ENCODE measurements around the gene CCER1. TPM values are rescaled to one million over a fixed set of nuclear protein-coding genes. Genes with fewer than 3 reads are reported as not detected.

CCER1 gene
- total RNA-seq, 2 experiments from 2014 or later: not detected

DNA sequence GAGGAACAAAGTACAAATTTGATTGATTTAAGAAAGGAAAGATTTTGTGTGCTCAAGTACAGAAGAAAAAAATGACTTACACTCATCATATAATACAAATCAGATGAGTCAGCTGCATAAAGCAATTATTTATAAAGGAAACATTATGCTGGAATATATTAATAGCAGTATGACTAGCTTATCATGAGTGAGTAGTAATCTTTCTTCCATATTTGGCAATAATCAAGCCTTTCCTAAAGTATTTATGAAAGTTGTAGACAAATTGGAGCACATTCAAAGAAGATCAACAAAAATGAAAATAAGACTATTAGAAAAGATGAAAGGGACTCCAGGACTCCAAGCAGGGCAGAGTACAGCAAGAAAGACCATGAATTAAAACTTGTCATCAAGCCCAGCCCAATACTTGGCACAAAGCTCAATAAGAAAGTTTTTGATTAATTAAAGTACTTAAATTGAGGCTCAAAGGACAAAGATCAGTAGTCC is 32.8 kb downstream of the CCER1 start:
- Mint-ChIP-seq H3K9me3 (no peaks in the 10 kb centered on the region), H3K4me3 (no peak overlapping the region), H3K4me1 (no peaks in the 10 kb centered on the region), H3K27ac (no peak overlapping the region), H3K27me3 (no peaks in the 10 kb centered on the region), H3K36me3 (no peaks in the 10 kb centered on the region)
- POLR2A ChIA-PET: no interaction called here
- ATAC-seq (ENCODE audit: low read depth) (no peak), DNase-seq (no peak)

- Mint-ChIP-seq H3K9me3 (no peaks in the 10 kb centered on the region), H3K36me3 (no peaks in the 10 kb centered on the region), H3K4me1 (no peaks in the 10 kb centered on the region), H3K4me3 (no peak overlapping the region), H3K27ac (no peak overlapping the region), H3K27me3 (no peaks in the 10 kb centered on the region)
- DNase-seq (no peak), ATAC-seq (ENCODE audit: low read depth) (no peak)
- POLR2A ChIA-PET: interaction anchor here (0.6 kb wide), 1 partner anchor 21 kb away, joined by 3 read pairs; no protein-coding TSS in a partner anchor
These were observed 33.4 kb downstream of the CCER1 start for GRCh38 chr12:90921536-90921935.

GRCh38 chr12:90920222-90920621 is 34.8 kb downstream of the CCER1 start:
- Mint-ChIP-seq H3K27me3 (no peaks in the 10 kb centered on the region), H3K4me3 (no peak overlapping the region), H3K36me3 (no peaks in the 10 kb centered on the region), H3K4me1 (no peaks in the 10 kb centered on the region), H3K9me3 (no peaks in the 10 kb centered on the region), H3K27ac (no peak overlapping the region)
- ATAC-seq (ENCODE audit: low read depth): no peak
- POLR2A ChIA-PET: no interaction called here
- no peak for DNase-seq

DNA sequence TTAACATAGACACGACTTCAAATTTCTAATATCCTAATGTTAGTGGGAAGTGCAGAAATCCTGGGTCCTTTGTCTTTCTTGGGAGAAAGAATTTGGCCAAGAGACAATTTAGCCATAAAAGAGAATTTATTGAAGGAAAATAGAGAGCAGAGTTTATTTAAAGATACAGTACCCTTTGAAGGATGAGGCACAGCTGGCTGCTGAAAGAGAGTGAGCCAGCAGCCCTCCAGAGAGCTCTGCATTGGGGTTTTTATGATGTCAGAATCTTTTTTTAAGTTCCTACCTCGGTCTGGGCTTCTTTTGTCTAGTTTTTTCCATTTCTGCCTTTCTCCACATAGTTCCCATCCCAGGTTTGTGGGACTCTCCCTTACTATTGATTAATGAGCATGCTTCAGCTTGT is 37.5 kb downstream of the CCER1 start:
- Mint-ChIP-seq H3K36me3 (no peaks in the 10 kb centered on the region), H3K27me3 (no peaks in the 10 kb centered on the region), H3K4me3 (no peak overlapping the region), H3K9me3 (no peaks in the 10 kb centered on the region), H3K27ac (no peak overlapping the region), H3K4me1 (no peaks in the 10 kb centered on the region)
- DNase-seq: no peak
- ATAC-seq (ENCODE audit: low read depth): no peak
- POLR2A ChIA-PET: no interaction called here

DNA sequence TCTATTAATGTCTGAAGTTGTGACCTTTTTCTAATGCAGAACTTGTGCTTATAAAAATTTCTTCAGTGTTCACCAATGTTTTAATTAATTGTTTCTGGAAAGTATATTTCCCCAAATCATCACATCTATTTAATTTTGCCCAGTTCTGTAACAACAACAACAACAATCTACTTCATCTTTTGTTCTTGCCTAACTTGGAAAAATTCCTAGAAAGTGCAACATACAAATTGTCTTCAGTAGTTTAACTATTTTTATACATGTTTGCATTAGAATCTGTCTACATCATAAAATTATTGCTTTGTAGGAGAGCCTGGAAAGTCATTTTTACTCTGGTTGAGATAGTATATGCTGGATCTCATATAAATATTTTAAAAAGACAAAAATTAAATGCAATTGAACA is 38.5 kb downstream of the CCER1 start:
- Mint-ChIP-seq H3K27me3 (no peaks in the 10 kb centered on the region), H3K36me3 (no peaks in the 10 kb centered on the region), H3K9me3 (no peaks in the 10 kb centered on the region), H3K4me3 (no peak overlapping the region), H3K4me1 (no peaks in the 10 kb centered on the region), H3K27ac (no peak overlapping the region)
- ATAC-seq (ENCODE audit: low read depth) (no peak), DNase-seq (no peak)
- POLR2A ChIA-PET: no interaction called here

GRCh38 chr12:90915353-90915752 is 39.6 kb downstream of the CCER1 start:
- H3K36me3 Mint-ChIP-seq: no peaks in the 10 kb centered on the region
- no peak overlapping the region for H3K27ac Mint-ChIP-seq
- H3K9me3 Mint-ChIP-seq: no peaks in the 10 kb centered on the region
- DNase-seq: no peak
- H3K4me1 Mint-ChIP-seq: no peaks in the 10 kb centered on the region
- H3K27me3 Mint-ChIP-seq: peaks cover 2% of the 10 kb centered on the region
- no peak for ATAC-seq (ENCODE audit: low read depth)
- H3K4me3 Mint-ChIP-seq: no peak overlapping the region
- POLR2A ChIA-PET: no interaction called here

DNA sequence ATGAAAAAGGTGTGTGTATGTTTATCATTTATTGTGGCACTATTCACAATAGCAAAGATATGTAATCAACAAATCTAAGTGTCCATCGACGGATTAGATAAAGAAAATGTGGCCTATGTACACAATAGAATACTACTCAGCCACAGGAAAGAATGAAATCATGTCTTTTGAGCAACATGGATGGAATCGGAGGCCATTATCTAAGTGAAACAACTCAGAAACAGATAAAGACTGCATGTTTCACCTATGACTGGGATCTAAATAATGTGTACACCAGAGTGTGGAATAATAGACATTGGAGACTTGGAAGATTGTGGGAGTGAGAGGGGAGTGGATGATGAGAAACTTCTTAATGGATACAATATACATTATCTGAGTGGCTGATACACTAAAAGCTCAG is 44.0 kb downstream of the CCER1 start:
- H3K9me3 Mint-ChIP-seq: no peaks in the 10 kb centered on the region
- peaks cover 2% of the 10 kb centered on the region for H3K27me3 Mint-ChIP-seq
- no peaks in the 10 kb centered on the region for H3K36me3 Mint-ChIP-seq
- no peaks in the 10 kb centered on the region for H3K4me1 Mint-ChIP-seq
- ATAC-seq (ENCODE audit: low read depth) (no peak), DNase-seq (no peak)
- H3K27ac Mint-ChIP-seq: no peak overlapping the region
- POLR2A ChIA-PET: no interaction called here
- H3K4me3 Mint-ChIP-seq: no peak overlapping the region

DNA sequence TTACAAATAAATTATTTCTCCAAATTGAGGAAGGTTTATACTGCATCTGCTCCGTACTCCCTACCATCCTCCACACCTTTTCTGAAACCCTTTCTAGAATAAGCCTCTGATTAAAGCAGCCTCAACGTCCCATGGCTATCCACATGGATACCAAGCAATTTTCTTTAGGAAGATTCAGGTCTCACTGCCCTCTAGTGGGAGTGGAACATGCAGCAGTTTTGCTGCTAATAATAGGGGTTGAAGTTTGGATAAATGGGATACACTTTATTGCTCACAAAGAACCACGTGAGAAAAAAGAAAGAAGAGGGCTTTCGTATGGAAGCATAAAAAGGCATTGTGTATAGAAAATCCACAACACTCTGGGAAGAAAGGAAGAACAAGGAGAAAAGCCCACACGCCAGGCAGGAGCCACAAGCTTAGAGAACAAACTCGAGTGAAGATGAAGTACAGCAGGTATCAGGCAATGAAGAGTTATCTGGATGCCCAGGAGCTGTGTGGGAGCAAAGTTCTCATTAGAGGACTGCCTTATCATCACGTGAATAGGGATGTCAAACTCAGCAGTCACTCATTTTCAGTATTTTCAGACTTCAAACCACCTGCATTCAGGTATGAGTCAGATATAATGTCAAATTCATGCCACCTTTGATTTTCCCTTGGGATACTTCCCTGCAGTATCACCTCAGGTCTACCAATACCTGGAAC is 45.8 kb downstream of the CCER1 start:
- POLR2A ChIA-PET: no interaction called here
- no peaks in the 10 kb centered on the region for H3K9me3 Mint-ChIP-seq
- H3K36me3 Mint-ChIP-seq: no peaks in the 10 kb centered on the region
- H3K27ac Mint-ChIP-seq: no peak overlapping the region
- no peaks in the 10 kb centered on the region for H3K4me1 Mint-ChIP-seq
- DNase-seq (no peak), ATAC-seq (ENCODE audit: low read depth) (no peak)
- peaks cover 2% of the 10 kb centered on the region for H3K27me3 Mint-ChIP-seq
- no peak overlapping the region for H3K4me3 Mint-ChIP-seq

GRCh38 chr12:90908465-90908864 is 46.5 kb downstream of the CCER1 start:
- DNase-seq (no peak), ATAC-seq (ENCODE audit: low read depth) (no peak)
- H3K36me3 Mint-ChIP-seq: no peaks in the 10 kb centered on the region
- POLR2A ChIA-PET: no interaction called here
- H3K4me3 Mint-ChIP-seq: no peak overlapping the region
- no peaks in the 10 kb centered on the region for H3K9me3 Mint-ChIP-seq
- H3K27ac Mint-ChIP-seq: no peak overlapping the region
- H3K27me3 Mint-ChIP-seq: peaks cover 2% of the 10 kb centered on the region
- H3K4me1 Mint-ChIP-seq: no peaks in the 10 kb centered on the region

DNA sequence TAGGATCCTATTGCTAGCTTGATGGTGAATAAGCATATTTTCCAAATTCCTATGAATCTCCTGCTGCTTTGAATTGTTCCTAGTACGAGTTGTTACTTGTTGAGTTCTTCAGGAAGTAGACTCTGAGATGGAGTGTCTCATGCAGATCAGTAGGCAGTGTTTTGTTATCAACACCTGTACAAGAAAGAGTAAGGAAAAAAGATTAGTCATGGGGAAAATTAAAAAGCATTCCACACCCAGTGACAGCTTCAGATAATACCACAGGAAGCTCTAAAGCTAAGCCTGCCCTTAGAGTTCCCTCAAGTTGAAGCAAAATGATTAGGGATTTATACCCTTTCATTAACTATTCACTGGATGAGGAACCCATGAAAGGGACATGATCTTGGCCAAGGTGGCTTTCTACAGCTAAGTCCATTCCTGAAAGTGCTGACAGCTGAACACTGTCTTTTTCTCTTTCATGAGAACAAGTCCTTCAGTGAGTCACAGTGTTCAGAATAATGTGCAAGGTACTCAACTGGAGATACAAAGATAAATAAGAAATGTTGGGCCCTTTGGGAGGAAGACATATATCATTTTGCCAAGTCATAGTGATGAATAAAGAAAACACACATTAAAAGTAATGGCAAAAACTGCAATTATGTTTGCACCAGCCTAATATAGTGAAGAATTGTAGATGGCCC is 49.1 kb downstream of the CCER1 start:
- H3K36me3 Mint-ChIP-seq: no peaks in the 10 kb centered on the region
- no peak overlapping the region for H3K27ac Mint-ChIP-seq
- POLR2A ChIA-PET: no interaction called here
- H3K27me3 Mint-ChIP-seq: peaks cover 2% of the 10 kb centered on the region
- DNase-seq: no peak
- H3K4me3 Mint-ChIP-seq: no peak overlapping the region
- no peak for ATAC-seq (ENCODE audit: low read depth)
- H3K4me1 Mint-ChIP-seq: no peaks in the 10 kb centered on the region
- no peaks in the 10 kb centered on the region for H3K9me3 Mint-ChIP-seq

- POLR2A ChIA-PET: no interaction called here
- Mint-ChIP-seq H3K27ac (no peak overlapping the region), H3K4me3 (no peak overlapping the region), H3K4me1 (no peaks in the 10 kb centered on the region), H3K9me3 (no peaks in the 10 kb centered on the region), H3K36me3 (no peaks in the 10 kb centered on the region), H3K27me3 (no peaks in the 10 kb centered on the region)
- DNase-seq (no peak), ATAC-seq (ENCODE audit: low read depth) (no peak)
These were observed 52.4 kb downstream of the CCER1 start for GRCh38 chr12:90902596-90902995.

Other genes with a start within 250 kb of the CCER1 start
- not detected for gene EPYC, start 49.8 kb upstream of the CCER1 start, total RNA-seq
- gene KERA, start 102.8 kb upstream of the CCER1 start, total RNA-seq: not detected
- gene LUM, start 156.3 kb upstream of the CCER1 start, total RNA-seq: not detected
- gene DCN, start 227.6 kb upstream of the CCER1 start, total RNA-seq: not detected

All from activated naive CD8-positive, alpha-beta T cell treated with anti-CD3 and anti-CD28 coated beads, Interleukin-2, amount 10 ng/mL, durations not matched to agents 7 days and 5 days (primary cell).